ENCODE results near the gene C12orf57.

DNA sequence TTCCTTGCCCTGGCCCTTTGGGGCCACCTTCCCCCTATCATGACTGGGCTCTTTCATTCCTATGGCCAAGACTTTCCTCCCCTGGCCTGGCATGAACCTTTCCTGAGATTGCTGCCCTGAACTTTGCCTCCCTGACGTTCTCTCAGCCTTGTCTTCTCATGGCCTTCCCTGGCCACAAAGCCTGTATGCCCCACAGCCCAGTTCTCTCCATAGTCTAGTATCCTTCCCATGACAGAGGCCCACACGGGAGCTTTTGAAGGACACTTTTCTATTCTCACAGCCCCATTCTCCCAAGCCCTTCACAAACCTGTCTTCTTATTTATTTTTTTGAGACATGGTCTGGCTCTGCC lies 4.7 kb upstream of the C12orf57 start:
- TF ChIP-seq, protein P1, sequence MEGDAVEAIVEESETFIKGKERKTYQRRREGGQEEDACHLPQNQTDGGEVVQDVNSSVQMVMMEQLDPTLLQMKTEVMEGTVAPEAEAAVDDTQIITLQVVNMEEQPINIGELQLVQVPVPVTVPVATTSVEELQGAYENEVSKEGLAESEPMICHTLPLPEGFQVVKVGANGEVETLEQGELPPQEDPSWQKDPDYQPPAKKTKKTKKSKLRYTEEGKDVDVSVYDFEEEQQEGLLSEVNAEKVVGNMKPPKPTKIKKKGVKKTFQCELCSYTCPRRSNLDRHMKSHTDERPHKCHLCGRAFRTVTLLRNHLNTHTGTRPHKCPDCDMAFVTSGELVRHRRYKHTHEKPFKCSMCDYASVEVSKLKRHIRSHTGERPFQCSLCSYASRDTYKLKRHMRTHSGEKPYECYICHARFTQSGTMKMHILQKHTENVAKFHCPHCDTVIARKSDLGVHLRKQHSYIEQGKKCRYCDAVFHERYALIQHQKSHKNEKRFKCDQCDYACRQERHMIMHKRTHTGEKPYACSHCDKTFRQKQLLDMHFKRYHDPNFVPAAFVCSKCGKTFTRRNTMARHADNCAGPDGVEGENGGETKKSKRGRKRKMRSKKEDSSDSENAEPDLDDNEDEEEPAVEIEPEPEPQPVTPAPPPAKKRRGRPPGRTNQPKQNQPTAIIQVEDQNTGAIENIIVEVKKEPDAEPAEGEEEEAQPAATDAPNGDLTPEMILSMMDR (IDR thresholded peaks at IDR 0.05 in 2 of 3, conservative IDR thresholded peaks at IDR 0.05 in 1 of 3; ENCODE audit: control insufficient read depth in 2 of 3, extremely low read depth in 1 of 3, insufficient read depth in 1 of 3, low read depth in 3 of 3, low read length in 3 of 3): no peak
- TF ChIP-seq FOXM1 (IDR thresholded peaks at IDR 0.05; ENCODE audit: low read depth, low read length): no peak
- no peak for TF ChIP-seq ATF7 (IDR thresholded peaks at IDR 0.05; ENCODE audit: low read depth)

All from GM12878 (cell line).